A549 (cell line): ENCODE measurements around the gene TNS1. TPM values are rescaled to one million over a fixed set of nuclear protein-coding genes. Genes with fewer than 3 reads are reported as not detected.

Experiments used
- ATAC-seq, 2 experiments: fragments of 200-7000 bp in 1 of 2; fragments of >200 bp in 1 of 2; cut with Nextera tagmentation in 1 of 2; cut with Tn5 transposase in 1 of 2; 3 replicates each; pipeline versions ENCODE4 v1.8.0 to v1.9.1; 2018 to 2020; ENCODE audit warnings: mild to moderate bottlenecking in 1 of 2, moderate library complexity in 1 of 2
- CTCF ChIA-PET: fragments of 300-600 bp; sonication (Branson Sonifier 250); formaldehyde crosslinking; extraction: SDS; loops from one replicate; lab custom pipeline; 2021; ENCODE audit warnings: antibody characterized with exemption, inconsistent platforms; lab: Yijun Ruan, JAX
- POLR2A ChIA-PET: fragments of 350-600 bp; formaldehyde crosslinking; extraction: SDS; loops from one replicate; lab custom pipeline; 2021; ENCODE audit warnings: antibody characterized with exemption, inconsistent platforms; lab: Yijun Ruan, JAX
- DNase-seq, 2 experiments: peaks; one replicate each; pipeline versions ENCODE4 v3.0.0 to v3.0.0-alpha.2; 2011 to 2016; ENCODE audit warnings: low read depth in 1 of 2, low spot score in 1 of 2
- FAIRE-seq: peaks from 2 replicates; lab custom pipeline; 2011; peaks lifted over from hg19 to GRCh38; lab: Jason Lieb, UNC
- H3K27ac ChIP-seq, 2 experiments: fragments of >200 bp; sonication (Bioruptor Twin); formaldehyde crosslinking; 3 replicates each; pipeline ENCODE4 v1.5.1; 2016 to 2017
- H3K4me1 ChIP-seq: fragments of >200 bp; sonication (Bioruptor Twin); formaldehyde crosslinking; 3 replicates; pipeline ENCODE4 v1.6.1; 2016
- H3K4me2 ChIP-seq: fragments of >200 bp; sonication (Bioruptor Twin); formaldehyde crosslinking; 3 replicates; pipeline ENCODE4 v1.6.1; 2016
- H3K4me3 ChIP-seq: fragments of >200 bp; sonication (Bioruptor Twin); formaldehyde crosslinking; 3 replicates; pipeline ENCODE4 v1.5.1; 2016
- H3K9me3 ChIP-seq: fragments of >200 bp; sonication (Bioruptor Twin); formaldehyde crosslinking; 3 replicates; pipeline ENCODE4 v1.6.1; 2016
- BHLHE40 ChIP-seq: IDR thresholded peaks from 2 replicates; pipeline ENCODE4 v1.6.1; 2012; ENCODE audit warnings: low read depth, low read length, inconsistent platforms
- CHD2 ChIP-seq: fragments of 150-350 bp; IDR thresholded peaks from 2 replicates; pipeline ENCODE4 v1.6.1; 2014; ENCODE audit warnings: low read length; ENCODE audit not compliant: partially characterized antibody
- EHF ChIP-seq: fragments of 250-450 bp; sonication (Bioruptor Pico); IDR thresholded peaks from 2 replicates; pipeline ENCODE4 v1.5.0; 2020; ENCODE audit warnings: mild to moderate bottlenecking
- EHMT2 ChIP-seq: fragments of 200-600 bp; sonication (generic); IDR thresholded peaks from 2 replicates; pipeline ENCODE4 v1.6.1; 2016; ENCODE audit warnings: antibody characterized with exemption, low read depth, mild to moderate bottlenecking, moderate library complexity
- FOSB ChIP-seq: fragments of 250-450 bp; sonication (Bioruptor Pico); IDR thresholded peaks from 2 replicates; pipeline ENCODE4 v1.5.0; 2020; ENCODE audit warnings: mild to moderate bottlenecking, moderate library complexity
- FOXS1 ChIP-seq: fragments of 250-450 bp; sonication (Bioruptor Pico); IDR thresholded peaks from 2 replicates; pipeline ENCODE4 v1.5.0; 2020; ENCODE audit warnings: mild to moderate bottlenecking, moderate library complexity
- MAFK ChIP-seq: fragments of 450-650 bp; IDR thresholded peaks from 2 replicates; pipeline ENCODE4 v1.6.1; 2014; ENCODE audit not compliant: partially characterized antibody
- MYC ChIP-seq: IDR thresholded peaks from 2 replicates; pipeline ENCODE4 v1.6.1; 2012; ENCODE audit warnings: mild to moderate bottlenecking, inconsistent platforms, low read length, improper control_type of control experiment, borderline replicate concordance
- PHF8 ChIP-seq: fragments of 200-600 bp; sonication (generic); IDR thresholded peaks from 2 replicates; pipeline ENCODE4 v1.6.1; 2016; ENCODE audit warnings: low read depth, mild to moderate bottlenecking, antibody characterized with exemption, moderate library complexity, borderline replicate concordance
- POLR2AphosphoS2 ChIP-seq: conservative IDR thresholded peaks from 2 replicates; pipeline ENCODE4 v1.6.1; 2012; ENCODE audit warnings: low read length, improper control_type of control experiment, inconsistent platforms
- RCOR1 ChIP-seq: fragments of 150-350 bp; IDR thresholded peaks from 2 replicates; pipeline ENCODE4 v1.6.1; 2014; ENCODE audit warnings: antibody characterized with exemption, low read length, low read depth
- ZFP36 ChIP-seq: fragments of 450-650 bp; IDR thresholded peaks from 2 replicates; pipeline ENCODE4 v1.6.1; 2014; ENCODE audit warnings: borderline replicate concordance; ENCODE audit not compliant: partially characterized antibody
- ZNF302 ChIP-seq: fragments of 250-450 bp; sonication (Bioruptor Pico); IDR thresholded peaks from 2 replicates; pipeline ENCODE4 v1.9.0; 2021; ENCODE audit warnings: inconsistent platforms, mild to moderate bottlenecking, moderate library complexity
- WGBS: methylation state at CpG from one replicate; pipeline ENCODE4 v1.1.6; 2017; ENCODE audit errors: missing lambda C conversion rate; 5-methylcytosine and 5-hydroxymethylcytosine counted together
- polyA plus RNA-seq, 4 experiments: library from polyadenylated mRNA; depleted of rRNA in 3 of 4; stranded (reverse); fragments of >200 nt; fragmentation: RNase III in 1 of 4; extraction: RNeasy Plus Mini Kit Qiagen cat#74134 plus additional on column Dnase treatment in 1 of 4; gene quantifications; 2 replicates in 3 of 4; 3 replicates in 1 of 4; pipeline ENCODE4 v1.2.3, GENCODE V29; 2011 to 2017
- TF ChIP-seq, protein P1 (sequence below): fragments of 450-650 bp; IDR thresholded peaks from 2 replicates; pipeline ENCODE4 v1.6.1; 2014; ENCODE audit warnings: antibody characterized with exemption
- TF ChIP-seq, protein P2 (sequence below): fragments of >200 bp; sonication (Bioruptor Twin); formaldehyde crosslinking; IDR thresholded peaks from 2 replicates; pipeline ENCODE4 v1.6.1; 2016
- TF ChIP-seq, protein P3 (sequence below): fragments of 250-450 bp; sonication (Bioruptor Pico); IDR thresholded peaks from 2 replicates; pipeline ENCODE4 v1.5.0; 2020; ENCODE audit warnings: low read depth, mild to moderate bottlenecking, moderate library complexity
- TF ChIP-seq, protein P4 (sequence below): fragments of 150-350 bp; IDR thresholded peaks from 2 replicates; pipeline ENCODE4 v1.6.1; 2014; ENCODE audit warnings: low read depth, mild to moderate bottlenecking, low read length

Gene TNS1
- polyA plus RNA-seq, 2 of the 4 experiments (the other 2 are of a cell fraction), result 4.9 to 10.6 TPM

DNA sequence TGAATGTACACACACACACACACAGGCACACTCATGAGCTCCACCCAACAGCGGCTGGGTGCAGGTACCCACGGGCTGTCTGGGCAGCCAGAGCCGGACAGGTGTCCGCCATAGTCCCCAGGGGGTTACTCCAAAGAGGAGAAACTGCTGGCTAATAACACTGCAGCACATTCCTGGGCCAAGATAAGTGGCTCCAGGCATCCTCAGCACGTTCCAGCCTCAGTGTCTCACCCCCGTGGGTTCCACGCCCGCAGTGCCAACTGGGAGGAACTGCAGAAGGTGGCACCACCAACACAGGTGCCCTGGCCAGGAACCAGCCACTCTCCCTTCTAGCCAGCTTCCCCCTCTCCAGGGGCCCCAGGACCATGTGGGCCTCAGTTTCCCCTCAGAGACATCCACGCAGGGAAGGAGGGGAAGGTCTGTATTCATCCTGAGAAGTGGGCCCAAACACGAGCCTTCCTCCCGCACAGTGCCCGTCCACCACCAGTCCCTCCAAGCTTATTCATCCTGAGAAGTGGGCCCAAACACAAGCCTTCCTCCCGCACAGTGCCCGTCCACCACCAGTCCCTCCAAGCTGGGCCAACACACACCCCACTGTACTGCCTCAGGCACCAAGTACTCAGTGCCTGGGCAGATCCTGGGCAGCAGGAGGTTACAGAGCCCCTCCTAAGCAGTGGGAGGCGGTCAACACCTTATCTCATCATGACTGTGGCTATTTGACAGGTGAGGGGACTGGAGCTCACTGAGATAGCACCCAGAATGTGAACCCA, 47.6 kb downstream of the TNS1 start:
- H3K27ac ChIP-seq, result no peak overlapping the region
- H3K9me3 ChIP-seq, result no peaks in the 10 kb centered on the region
- 80% methylated on average over 12 of the region's 15 CpGs for WGBS
- no peak for TF ChIP-seq BHLHE40
- TF ChIP-seq FOXS1, result no peak
- no peak for TF ChIP-seq FOSB (CRISPR knock-in tag)
- TF ChIP-seq ZFP36, result no peak
- TF ChIP-seq, protein P1, sequence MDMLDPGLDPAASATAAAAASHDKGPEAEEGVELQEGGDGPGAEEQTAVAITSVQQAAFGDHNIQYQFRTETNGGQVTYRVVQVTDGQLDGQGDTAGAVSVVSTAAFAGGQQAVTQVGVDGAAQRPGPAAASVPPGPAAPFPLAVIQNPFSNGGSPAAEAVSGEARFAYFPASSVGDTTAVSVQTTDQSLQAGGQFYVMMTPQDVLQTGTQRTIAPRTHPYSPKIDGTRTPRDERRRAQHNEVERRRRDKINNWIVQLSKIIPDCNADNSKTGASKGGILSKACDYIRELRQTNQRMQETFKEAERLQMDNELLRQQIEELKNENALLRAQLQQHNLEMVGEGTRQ, result no peak
- no peak for ATAC-seq
- ChIA-PET POLR2A (no interaction called here), CTCF (interaction anchor here (1.1 to 2.0 kb wide), 2 partner anchors 22 to 55 kb away, joined by 4 read pairs; no protein-coding TSS in a partner anchor)
- H3K4me1 ChIP-seq, result peaks cover 15% of the 10 kb centered on the region
- DNase-seq, result no peak
- H3K4me2 ChIP-seq, result no peak overlapping the region
- H3K4me3 ChIP-seq, result no peak overlapping the region
- no peak for FAIRE-seq

DNA sequence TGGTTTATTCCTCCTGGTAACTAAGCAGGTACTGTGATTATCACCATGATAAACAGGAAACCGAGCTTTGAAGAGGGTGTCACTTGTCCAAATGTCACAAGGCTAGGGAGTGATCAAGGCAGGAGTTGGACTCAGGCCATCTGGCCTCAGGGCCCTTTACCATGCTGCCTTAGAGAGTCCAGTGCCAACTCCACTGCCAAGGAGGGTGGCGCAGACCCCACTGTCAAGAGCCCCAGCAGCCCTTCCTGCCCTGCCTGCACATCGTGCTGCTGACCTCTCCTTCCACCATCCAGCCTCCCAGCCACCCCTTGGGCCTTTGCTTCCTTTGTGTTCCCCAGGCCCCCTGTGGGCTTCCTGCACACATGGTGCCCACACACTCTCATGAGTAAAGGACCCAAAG, 48.3 kb downstream of the TNS1 start:
- ATAC-seq, result no peak
- no peak for DNase-seq

DNA sequence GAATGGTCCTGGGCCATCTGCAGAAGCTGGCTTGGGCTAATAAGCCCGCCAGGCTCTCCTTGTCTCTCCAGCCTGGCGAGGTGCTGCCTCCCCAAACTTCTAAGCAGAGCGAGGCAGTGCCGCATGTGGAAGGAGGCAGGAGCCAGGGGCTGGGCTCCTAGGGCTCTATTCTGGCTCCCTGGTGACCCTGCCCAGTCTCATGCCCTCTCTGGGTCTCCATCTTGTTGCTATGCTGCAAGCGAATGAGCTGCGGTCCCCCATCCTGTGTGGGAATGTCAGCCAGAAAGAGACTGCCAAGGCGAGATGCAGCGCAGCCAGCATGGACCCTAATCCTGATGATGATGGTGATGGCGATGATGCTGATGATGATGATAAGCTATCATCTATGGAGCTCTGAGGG, 48.7 kb downstream of the TNS1 start:
- no peak overlapping the region for H3K4me3 ChIP-seq
- H3K4me1 ChIP-seq, result peaks cover 17% of the 10 kb centered on the region
- DNase-seq (no peak), ATAC-seq (no peak), FAIRE-seq (no peak)
- no peak overlapping the region for H3K4me2 ChIP-seq
- TF ChIP-seq EHMT2 (no peak), POLR2AphosphoS2 (no peak), MAFK (no peak), RCOR1 (no peak), ZNF302 (no peak), MYC (no peak)
- TF ChIP-seq, protein P2, sequence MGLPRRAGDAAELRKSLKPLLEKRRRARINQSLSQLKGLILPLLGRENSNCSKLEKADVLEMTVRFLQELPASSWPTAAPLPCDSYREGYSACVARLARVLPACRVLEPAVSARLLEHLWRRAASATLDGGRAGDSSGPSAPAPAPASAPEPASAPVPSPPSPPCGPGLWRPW, result no peak
- TF ChIP-seq, protein P3, sequence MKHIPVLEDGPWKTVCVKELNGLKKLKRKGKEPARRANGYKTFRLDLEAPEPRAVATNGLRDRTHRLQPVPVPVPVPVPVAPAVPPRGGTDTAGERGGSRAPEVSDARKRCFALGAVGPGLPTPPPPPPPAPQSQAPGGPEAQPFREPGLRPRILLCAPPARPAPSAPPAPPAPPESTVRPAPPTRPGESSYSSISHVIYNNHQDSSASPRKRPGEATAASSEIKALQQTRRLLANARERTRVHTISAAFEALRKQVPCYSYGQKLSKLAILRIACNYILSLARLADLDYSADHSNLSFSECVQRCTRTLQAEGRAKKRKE (CRISPR knock-in tag), result no peak
- no peak overlapping the region for H3K27ac ChIP-seq
- WGBS, result 86% methylated on average over 9 of the region's 9 CpGs
- ChIA-PET POLR2A (no interaction called here), CTCF (interaction anchor here (1.1 to 2.0 kb wide), 4 partner anchors 10 to 168 kb away, joined by 4 to 6 read pairs (median 4); no protein-coding TSS in a partner anchor)
- H3K9me3 ChIP-seq, result no peaks in the 10 kb centered on the region

More for the DNA sequence above, 48.3 kb downstream of the TNS1 start:
- Histone ChIP-seq H3K4me1 (peaks cover 17% of the 10 kb centered on the region), H3K9me3 (no peaks in the 10 kb centered on the region), H3K4me3 (no peak overlapping the region), H3K27ac (no peak overlapping the region), H3K4me2 (no peak overlapping the region)
- no peak for FAIRE-seq
- WGBS, result 47% methylated on average over 3 of the region's 3 CpGs
- POLR2A ChIA-PET, result no interaction called here
- TF ChIP-seq, protein P2, result no peak
- TF ChIP-seq PHF8 (no peak), EHF (CRISPR knock-in tag) (no peak), CHD2 (no peak)
- TF ChIP-seq, protein P4, sequence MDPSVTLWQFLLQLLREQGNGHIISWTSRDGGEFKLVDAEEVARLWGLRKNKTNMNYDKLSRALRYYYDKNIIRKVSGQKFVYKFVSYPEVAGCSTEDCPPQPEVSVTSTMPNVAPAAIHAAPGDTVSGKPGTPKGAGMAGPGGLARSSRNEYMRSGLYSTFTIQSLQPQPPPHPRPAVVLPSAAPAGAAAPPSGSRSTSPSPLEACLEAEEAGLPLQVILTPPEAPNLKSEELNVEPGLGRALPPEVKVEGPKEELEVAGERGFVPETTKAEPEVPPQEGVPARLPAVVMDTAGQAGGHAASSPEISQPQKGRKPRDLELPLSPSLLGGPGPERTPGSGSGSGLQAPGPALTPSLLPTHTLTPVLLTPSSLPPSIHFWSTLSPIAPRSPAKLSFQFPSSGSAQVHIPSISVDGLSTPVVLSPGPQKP, result no peak
- CTCF ChIA-PET, result interaction anchor here (1.1 to 2.0 kb wide), 3 partner anchors 10 to 54 kb away, joined by 4 to 6 read pairs (median 4); no protein-coding TSS in a partner anchor
